GM23248 (cell line): ENCODE data around the gene MFF. TPM values are rescaled to one million over a fixed set of nuclear protein-coding genes. Genes with fewer than 3 reads are reported as not detected.

Source experiments
- DNase-seq: peaks from one replicate; pipeline ENCODE4 v3.0.0-alpha.2; 2015
- H2AFZ ChIP-seq: fragments of 200-600 bp; sonication (generic); 2 replicates; pipeline ENCODE4 v1.6.1; 2016; ENCODE audit warnings: antibody characterized with exemption
- H3F3A ChIP-seq: fragments of 200-600 bp; sonication (generic); 2 replicates; pipeline ENCODE4 v1.6.1; 2016; ENCODE audit warnings: mild to moderate bottlenecking, antibody characterized with exemption, mixed run types; ENCODE audit not compliant: insufficient read depth
- H3K27ac ChIP-seq: fragments of 200-600 bp; sonication (generic); 2 replicates; pipeline ENCODE4 v1.5.1; 2016; ENCODE audit warnings: mild to moderate bottlenecking
- H3K27me3 ChIP-seq: fragments of 200-600 bp; sonication (generic); replicated peaks from 2 replicates; pipeline ENCODE4 v1.6.1; 2016; ENCODE audit warnings: mild to moderate bottlenecking; ENCODE audit not compliant: insufficient read depth
- H3K36me3 ChIP-seq: fragments of 200-600 bp; sonication (generic); 2 replicates; pipeline ENCODE4 v1.6.1; 2016; ENCODE audit warnings: low read depth, mild to moderate bottlenecking
- H3K4me1 ChIP-seq: fragments of 200-600 bp; sonication (generic); 2 replicates; pipeline ENCODE4 v1.6.1; 2016; ENCODE audit warnings: mild to moderate bottlenecking; ENCODE audit not compliant: insufficient read depth
- H3K4me2 ChIP-seq: fragments of 200-600 bp; sonication (generic); one replicate; pipeline ENCODE4 v1.6.1; 2016; ENCODE audit warnings: mild to moderate bottlenecking; ENCODE audit not compliant: unreplicated experiment
- H3K4me3 ChIP-seq: fragments of 200-600 bp; sonication (generic); 2 replicates; pipeline ENCODE4 v1.5.1; 2016; ENCODE audit warnings: mild to moderate bottlenecking
- H3K79me2 ChIP-seq: fragments of 200-600 bp; sonication (generic); 2 replicates; pipeline ENCODE4 v1.6.1; 2016; ENCODE audit warnings: mild to moderate bottlenecking; ENCODE audit not compliant: insufficient read depth
- H3K9ac ChIP-seq: fragments of 200-600 bp; sonication (generic); 2 replicates; pipeline ENCODE4 v1.6.1; 2016; ENCODE audit warnings: mild to moderate bottlenecking
- H3K9me2 ChIP-seq: fragments of 200-600 bp; sonication (generic); 2 replicates; pipeline ENCODE4 v1.6.1; 2016; ENCODE audit warnings: mixed run types, mild to moderate bottlenecking, moderate library complexity; ENCODE audit not compliant: insufficient read depth
- H3K9me3 ChIP-seq: fragments of 200-600 bp; sonication (generic); one replicate; pipeline ENCODE4 v1.6.1; 2017; ENCODE audit warnings: low read depth
- H4K20me1 ChIP-seq: fragments of 200-600 bp; sonication (generic); 2 replicates; pipeline ENCODE4 v1.6.0; 2016; ENCODE audit not compliant: insufficient read depth
- EZH2 ChIP-seq: fragments of 200-600 bp; sonication (generic); IDR thresholded peaks from 2 replicates; pipeline ENCODE4 v1.6.1; 2018; ENCODE audit warnings: antibody characterized with exemption, mild to moderate bottlenecking; ENCODE audit not compliant: insufficient read depth, poor library complexity, severe bottlenecking
- EZH2phosphoT487 ChIP-seq: fragments of 200-600 bp; sonication (generic); IDR thresholded peaks from 2 replicates; pipeline ENCODE4 v1.6.1; 2018; ENCODE audit warnings: antibody characterized with exemption, moderate library complexity, mild to moderate bottlenecking, low read depth; ENCODE audit not compliant: insufficient read depth
- WGBS, 2 experiments: methylation state at CpG; one replicate each; pipeline ENCODE4 v1.1.6; 2015 to 2017; ENCODE audit warnings: low lambda C conversion rate in 2 of 2, low coverage in 1 of 2; ENCODE audit errors: missing lambda C conversion rate in 2 of 2; 5-methylcytosine and 5-hydroxymethylcytosine counted together
- in situ Hi-C: fragments of 300-500 bp; cut with MboI; formaldehyde crosslinking; loops from 2 replicates; pipeline ENCODE4 v1.15.0; 2020
- polyA plus RNA-seq: library from polyadenylated mRNA; unstranded; fragments of >200 nt; fragmentation: Nextera tagmentation; extraction: Ambion mirVana; gene quantifications from 2 replicates; pipeline ENCODE4 v1.2.1, GENCODE V29; 2016
- total RNA-seq: library from RNA; depleted of rRNA; stranded (reverse); fragments of >200 nt; shearing (Covaris generic); gene quantifications from 2 replicates; pipeline ENCODE4 v1.2.3, GENCODE V29; 2014

MFF gene
- total and polyA plus RNA-seq, 2 experiments from 2014 or later, result 250 to 301 TPM

GRCh38 chr2:227335713-227336112 lies 10.7 kb downstream of the MFF start:
- Histone ChIP-seq H3K9me3 (no peaks in the 10 kb centered on the region), H3K9me2 (no peaks in the 10 kb centered on the region), H4K20me1 (no peaks in the 10 kb centered on the region), H3K9ac (no peak overlapping the region), H3K79me2 (peaks cover 92% of the 10 kb centered on the region), H3K4me1 (no peaks in the 10 kb centered on the region), H3K4me2 (no peak overlapping the region), H3K4me3 (no peak overlapping the region), H2AFZ (no peak overlapping the region), H3K27ac (no peak overlapping the region), H3K27me3 (no peaks in the 10 kb centered on the region), H3F3A (peaks cover 10% of the 10 kb centered on the region; the same call in 1 of the 2 replicates), H3K36me3 (peaks cover 82% of the 10 kb centered on the region)
- DNase-seq, result no peak
- in situ Hi-C loops, result no loop called here
- WGBS, 2 experiments, result 96 to 100% methylated on average over 1 of the region's 1 CpG
- TF ChIP-seq EZH2 (no peak), EZH2phosphoT487 (no peak)

DNA sequence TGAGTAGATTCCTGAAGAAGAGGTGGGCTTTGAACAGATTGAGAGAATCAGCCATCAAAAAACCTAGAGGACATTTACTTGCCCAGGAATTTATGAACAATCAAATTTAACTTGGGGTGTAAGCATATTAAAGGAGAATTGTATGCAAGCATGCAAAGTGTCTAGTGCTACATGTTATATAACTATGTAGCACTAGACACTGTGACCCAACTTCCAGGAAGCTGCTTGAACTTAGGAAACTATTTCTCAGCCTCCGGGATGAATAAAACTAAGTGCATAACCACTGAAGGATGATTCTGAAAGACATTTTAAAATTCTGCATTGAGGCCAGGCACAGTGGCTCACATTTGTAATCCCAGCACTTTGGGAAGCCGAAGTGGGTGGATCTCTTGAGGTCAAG lies 12.4 kb downstream of the MFF start:
- no peak overlapping the region for H3K9ac ChIP-seq
- H3K9me3 ChIP-seq, result no peaks in the 10 kb centered on the region
- TF ChIP-seq EZH2phosphoT487, result no peak
- no peak for TF ChIP-seq EZH2
- no peak for DNase-seq
- 97% methylated on average over 2 of the region's 2 CpGs for WGBS, 2 experiments
- H4K20me1 ChIP-seq, result no peaks in the 10 kb centered on the region
- peaks cover 84% of the 10 kb centered on the region for H3K36me3 ChIP-seq
- peaks cover 8% of the 10 kb centered on the region; the same call in 1 of the 2 replicates for H3F3A ChIP-seq
- H3K79me2 ChIP-seq, result peaks cover 78% of the 10 kb centered on the region
- in situ Hi-C loops, result no loop called here
- no peak overlapping the region for H3K27ac ChIP-seq
- no peaks in the 10 kb centered on the region for H3K27me3 ChIP-seq
- H2AFZ ChIP-seq, result no peak overlapping the region
- H3K4me2 ChIP-seq, result no peak overlapping the region
- no peak overlapping the region for H3K4me3 ChIP-seq
- no peaks in the 10 kb centered on the region for H3K9me2 ChIP-seq
- no peaks in the 10 kb centered on the region for H3K4me1 ChIP-seq

DNA sequence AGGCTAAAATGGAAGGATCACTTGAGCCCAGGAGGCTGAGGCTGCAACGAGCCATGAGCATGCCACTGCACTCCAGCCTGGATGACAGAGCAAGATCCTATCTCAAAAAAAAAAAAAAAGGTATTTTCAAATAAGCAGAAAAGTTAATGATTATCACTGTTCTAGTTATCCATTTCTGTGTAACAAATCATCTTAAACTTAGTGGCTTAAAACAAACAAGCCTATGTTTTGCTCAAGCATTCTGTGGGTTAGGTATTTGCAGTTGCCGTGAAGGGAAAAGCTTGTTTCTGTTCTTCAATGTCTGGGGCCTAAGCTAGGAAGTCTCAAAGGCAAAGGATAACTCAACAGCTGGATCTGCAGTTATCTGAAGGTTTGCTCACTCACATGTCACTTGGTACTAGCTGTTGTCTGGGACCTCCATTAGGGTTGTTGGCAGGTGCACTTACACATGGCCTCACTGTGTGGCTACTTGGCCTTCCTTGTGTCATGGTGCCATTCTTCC lies 14.1 kb downstream of the MFF start:
- WGBS, 2 experiments, result 98 to 100% methylated on average over 2 of the region's 2 CpGs
- no peaks in the 10 kb centered on the region for H3K9me3 ChIP-seq
- peaks cover 22% of the 10 kb centered on the region; the same call in 1 of the 2 replicates for H3F3A ChIP-seq
- H3K9ac ChIP-seq, result no peak overlapping the region
- peaks cover 83% of the 10 kb centered on the region for H3K36me3 ChIP-seq
- H3K4me1 ChIP-seq, result no peaks in the 10 kb centered on the region
- no peak overlapping the region for H3K27ac ChIP-seq
- peaks cover 66% of the 10 kb centered on the region for H3K79me2 ChIP-seq
- DNase-seq, result no peak
- no peak for TF ChIP-seq EZH2
- TF ChIP-seq EZH2phosphoT487, result no peak
- H3K9me2 ChIP-seq, result no peaks in the 10 kb centered on the region
- no peak overlapping the region for H2AFZ ChIP-seq
- H4K20me1 ChIP-seq, result no peaks in the 10 kb centered on the region
- in situ Hi-C loops, result no loop called here
- H3K4me2 ChIP-seq, result no peak overlapping the region
- H3K27me3 ChIP-seq, result no peaks in the 10 kb centered on the region
- H3K4me3 ChIP-seq, result no peak overlapping the region

DNA sequence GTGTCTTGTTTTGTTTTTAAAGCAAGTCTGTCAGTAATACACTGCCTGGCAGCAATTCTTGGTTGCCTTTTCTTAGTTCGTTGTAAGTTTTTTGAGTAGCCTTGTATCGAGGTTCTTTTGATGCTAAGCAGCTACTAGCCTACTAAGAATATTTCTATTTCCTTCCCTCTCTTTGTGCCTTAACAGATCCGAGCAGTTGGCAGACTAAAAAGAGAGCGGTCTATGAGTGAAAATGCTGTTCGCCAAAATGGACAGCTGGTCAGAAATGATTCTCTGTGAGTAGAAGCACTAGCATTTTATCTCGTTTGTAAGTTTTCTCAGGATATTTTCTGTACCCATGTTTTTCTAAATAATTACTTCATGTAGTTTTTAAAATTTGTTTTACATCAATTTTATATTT lies 15.1 kb downstream of the MFF start:
- no peak overlapping the region for H3K4me2 ChIP-seq
- H3K4me1 ChIP-seq, result no peaks in the 10 kb centered on the region
- WGBS, 2 experiments, result 80 to 81% methylated on average over 6 of the region's 6 CpGs
- peaks cover 57% of the 10 kb centered on the region for H3K79me2 ChIP-seq
- in situ Hi-C loops, result no loop called here
- peaks cover 22% of the 10 kb centered on the region; the same call in 1 of the 2 replicates for H3F3A ChIP-seq
- H3K4me3 ChIP-seq, result no peak overlapping the region
- no peak for DNase-seq
- peaks cover 84% of the 10 kb centered on the region for H3K36me3 ChIP-seq
- no peaks in the 10 kb centered on the region for H3K9me3 ChIP-seq
- H3K27me3 ChIP-seq, result no peaks in the 10 kb centered on the region
- no peak overlapping the region for H3K9ac ChIP-seq
- no peak overlapping the region for H2AFZ ChIP-seq
- TF ChIP-seq EZH2phosphoT487, result no peak
- TF ChIP-seq EZH2, result no peak
- H3K27ac ChIP-seq, result no peak overlapping the region
- H3K9me2 ChIP-seq, result no peaks in the 10 kb centered on the region
- no peaks in the 10 kb centered on the region for H4K20me1 ChIP-seq

- Histone ChIP-seq H3K79me2 (peaks cover 54% of the 10 kb centered on the region), H3K9me3 (no peaks in the 10 kb centered on the region), H3K4me3 (no peak overlapping the region), H3K27ac (no peak overlapping the region), H4K20me1 (no peaks in the 10 kb centered on the region), H3K36me3 (peaks cover 82% of the 10 kb centered on the region), H3F3A (peaks cover 29% of the 10 kb centered on the region; the same call in 1 of the 2 replicates), H3K4me2 (no peak overlapping the region), H2AFZ (no peak overlapping the region), H3K9me2 (no peaks in the 10 kb centered on the region), H3K27me3 (no peaks in the 10 kb centered on the region), H3K4me1 (no peaks in the 10 kb centered on the region), H3K9ac (no peak overlapping the region)
- in situ Hi-C loops, result no loop called here
- DNase-seq, result no peak
- no peak for TF ChIP-seq EZH2phosphoT487
- no peak for TF ChIP-seq EZH2
- WGBS, 2 experiments, result 78% methylated on average over 2 of the region's 2 CpGs
These were observed 16.5 kb downstream of the MFF start for GRCh38 chr2:227341553-227341952.
